ENCODE results near the gene TCHP.
"Not testable (repeated sequence)": the region's sequence is repeated elsewhere in the genome, so short reads cannot be mapped to it uniquely, and the experiment has no call there.

The TCHP gene

DNA sequence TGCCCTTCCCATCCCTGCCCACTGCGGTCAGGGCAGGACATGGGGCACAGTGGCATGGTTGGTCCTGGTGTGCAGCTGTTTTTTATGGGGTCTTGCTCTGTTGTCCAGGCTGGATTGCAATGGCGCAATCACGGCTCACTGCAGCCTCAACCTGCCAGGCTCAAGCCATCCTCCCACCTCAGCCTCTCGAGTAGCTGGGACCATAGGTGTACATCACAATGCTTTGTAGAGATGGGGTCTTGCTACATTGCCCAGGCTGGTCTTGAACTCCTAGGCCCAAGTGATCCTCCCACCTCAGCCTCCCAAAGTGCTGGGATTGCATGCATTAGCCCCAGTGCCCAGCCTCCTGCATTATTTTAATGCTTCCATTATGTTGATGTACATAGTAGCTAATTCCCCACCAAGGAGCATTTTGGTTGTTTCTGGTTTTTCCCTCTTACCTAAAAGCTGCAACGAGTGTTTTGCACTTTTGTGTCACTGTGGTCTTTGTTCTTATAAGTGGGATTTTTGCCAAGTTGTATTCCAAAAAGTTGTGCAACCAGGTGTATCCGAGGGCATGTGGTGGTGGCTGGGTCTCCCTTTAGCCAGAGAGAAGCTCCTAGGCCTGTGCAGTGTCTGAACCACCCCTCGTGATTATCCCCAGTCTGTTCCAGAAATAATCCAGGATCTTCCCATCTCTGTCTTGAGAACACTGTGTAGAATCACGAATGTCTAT is 10.3 kb downstream of the TCHP start:
- DNase-seq (ENCODE audit: low read depth, low spot score) = no peak

DNA sequence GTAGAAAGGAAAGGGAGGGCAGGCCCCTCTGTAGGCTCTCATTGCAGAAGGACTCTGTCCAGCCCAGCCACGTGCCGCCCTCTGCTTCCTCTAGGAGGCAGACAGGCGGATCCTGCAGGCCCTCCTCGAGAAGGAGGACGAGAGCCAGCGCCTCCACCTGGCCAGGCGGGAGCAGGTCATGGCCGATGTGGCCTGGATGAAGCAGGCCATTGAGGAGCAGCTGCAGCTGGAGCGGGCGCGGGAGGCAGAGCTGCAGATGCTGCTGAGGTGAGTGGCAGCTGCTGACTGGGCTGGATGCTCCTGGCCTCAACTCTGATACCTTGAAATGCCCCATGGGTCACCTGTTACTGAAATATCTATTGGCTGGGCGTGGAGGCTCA is 10.9 kb downstream of the TCHP start:
- no peak for DNase-seq (ENCODE audit: low read depth, low spot score)

- DNase-seq (ENCODE audit: low read depth, low spot score) = no peak
Observed at GRCh38 chr12:109912855-109913321, 12.8 kb downstream of the TCHP start.

DNA sequence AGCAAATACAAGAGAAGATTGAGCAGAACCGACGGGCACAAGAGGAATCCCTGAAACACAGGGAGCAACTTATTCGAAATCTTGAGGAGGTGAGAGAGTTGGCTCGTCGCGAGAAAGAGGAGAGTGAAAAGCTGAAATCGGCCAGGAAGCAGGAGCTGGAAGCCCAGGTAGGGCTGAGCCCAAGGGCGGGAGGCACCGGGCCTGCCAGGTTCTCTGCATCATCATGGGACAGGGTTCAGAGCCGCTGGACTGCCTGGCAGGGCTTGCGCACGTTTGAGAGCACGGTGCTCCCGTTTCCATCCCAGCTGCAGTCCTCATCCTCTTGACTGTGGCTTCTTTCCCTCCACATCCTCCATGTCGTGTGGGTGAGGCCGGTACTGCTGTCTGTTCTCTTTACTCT is 14.4 kb downstream of the TCHP start:
- DNase-seq (ENCODE audit: low read depth, low spot score) = no peak

DNA sequence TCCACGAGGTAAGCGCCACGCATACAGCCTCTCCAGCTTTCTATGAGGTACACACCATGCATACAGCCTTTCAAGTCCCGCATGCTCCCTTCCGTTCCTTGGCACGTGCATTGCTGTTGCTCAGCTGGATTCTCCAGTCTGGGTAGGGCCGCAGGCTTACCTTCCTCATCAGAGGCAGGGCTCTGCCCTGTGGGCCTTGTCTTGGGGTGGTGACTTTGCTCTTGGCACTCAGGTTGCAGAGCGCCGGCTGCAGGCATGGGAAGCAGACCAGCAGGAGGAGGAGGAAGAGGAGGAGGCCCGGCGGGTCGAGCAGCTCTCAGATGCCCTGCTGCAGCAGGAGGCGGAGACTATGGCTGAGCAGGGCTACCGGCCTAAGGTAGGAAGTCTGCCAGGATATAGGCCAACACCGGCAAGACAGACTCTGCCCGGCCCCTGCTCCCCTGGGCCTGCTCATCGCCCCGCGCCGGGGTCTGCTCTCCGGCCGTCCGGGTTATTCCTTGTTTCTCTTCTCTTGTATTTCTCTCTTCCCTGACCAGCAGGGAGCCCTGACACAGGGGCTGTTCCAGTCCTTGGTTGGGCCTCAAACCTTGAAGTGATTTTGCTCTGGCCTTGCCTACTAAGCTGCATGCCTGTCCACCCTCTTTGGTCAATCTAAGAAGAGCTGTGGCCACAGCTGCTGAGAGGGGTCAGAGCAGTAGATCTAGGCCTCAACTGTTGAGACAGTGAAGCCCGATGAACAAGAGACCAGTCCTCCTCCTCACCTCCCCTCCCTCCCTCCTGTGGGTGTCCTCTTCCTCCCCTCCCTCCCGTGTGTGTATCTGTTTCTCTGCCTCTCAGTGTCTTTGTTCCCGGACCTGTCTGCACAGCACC is 15.3 kb downstream of the TCHP start:
- DNase-seq (ENCODE audit: low read depth, low spot score) = no peak

DNA sequence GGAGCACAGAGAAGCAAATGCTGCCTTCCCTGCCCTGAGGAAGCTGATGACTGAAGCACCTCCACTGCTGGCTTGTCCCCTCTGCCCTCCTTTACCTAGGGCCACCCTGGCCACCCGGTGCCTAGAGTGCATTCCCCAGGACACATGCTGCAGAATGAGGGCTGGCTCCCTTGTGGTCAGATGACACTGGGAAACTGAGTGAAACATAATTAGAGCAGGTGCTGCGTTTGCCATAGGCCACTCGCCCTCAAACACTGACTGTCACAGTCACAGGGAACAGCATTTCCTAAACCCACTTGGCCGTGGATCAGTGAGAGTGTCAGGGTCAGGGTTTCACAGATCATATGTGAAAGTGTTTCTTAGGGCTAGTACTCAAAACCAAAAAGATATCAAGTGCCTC is 16.0 kb downstream of the TCHP start:
- DNase-seq (ENCODE audit: low read depth, low spot score) = no peak

GRCh38 chr12:109919456-109919855 is 19.4 kb downstream of the TCHP start:
- DNase-seq (ENCODE audit: low read depth, low spot score) = no peak

DNA sequence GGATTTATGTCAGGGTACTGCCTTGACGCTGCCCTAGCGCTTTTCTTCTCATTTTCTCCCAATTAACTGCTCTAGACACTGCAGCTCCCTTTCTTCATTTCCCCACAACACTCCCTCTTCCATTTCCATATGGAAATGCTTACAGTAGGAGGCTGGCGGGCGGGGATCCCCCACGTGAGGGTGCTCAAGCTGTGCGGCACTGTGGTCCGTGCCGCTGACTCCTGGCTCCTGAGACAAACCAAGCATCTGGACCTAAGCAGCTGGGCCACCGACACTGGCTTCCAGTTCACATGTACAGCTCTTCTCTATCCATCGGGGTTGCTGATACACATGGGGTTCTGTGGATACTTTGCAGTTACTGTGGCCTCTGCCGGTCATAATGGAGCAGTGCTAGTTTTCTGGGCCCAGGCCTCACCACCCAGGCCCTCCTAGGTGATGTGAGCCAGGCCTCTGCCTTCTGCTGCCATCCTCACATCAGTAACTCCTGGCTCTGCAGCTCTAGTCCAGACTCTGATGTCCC is 20.2 kb downstream of the TCHP start:
- no peak for DNase-seq (ENCODE audit: low read depth, low spot score)

GRCh38 chr12:109921982-109922381 is 21.9 kb downstream of the TCHP start:
- DNase-seq (ENCODE audit: low read depth, low spot score) = no peak

DNA sequence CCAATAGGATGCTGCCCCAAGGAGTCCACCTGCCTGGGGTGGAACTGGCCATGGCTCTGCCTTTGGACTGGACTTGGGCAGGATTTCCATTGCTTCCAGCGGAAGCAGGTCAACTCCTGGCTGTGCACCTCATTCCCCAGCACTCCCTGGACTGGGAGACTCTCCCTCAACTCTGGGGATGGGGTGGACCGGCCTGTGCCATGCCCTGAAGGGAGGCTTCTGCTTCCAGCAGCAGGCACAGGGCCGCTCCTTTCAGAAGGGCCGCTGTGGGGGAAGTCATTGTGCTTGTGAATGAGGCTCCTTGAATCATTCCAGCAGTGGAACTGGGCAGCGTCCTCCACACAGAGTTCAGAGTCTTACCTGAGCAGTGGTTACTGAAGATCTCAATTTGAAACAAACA is 23.0 kb downstream of the TCHP start:
- DNase-seq (ENCODE audit: low read depth, low spot score) = no peak

DNA sequence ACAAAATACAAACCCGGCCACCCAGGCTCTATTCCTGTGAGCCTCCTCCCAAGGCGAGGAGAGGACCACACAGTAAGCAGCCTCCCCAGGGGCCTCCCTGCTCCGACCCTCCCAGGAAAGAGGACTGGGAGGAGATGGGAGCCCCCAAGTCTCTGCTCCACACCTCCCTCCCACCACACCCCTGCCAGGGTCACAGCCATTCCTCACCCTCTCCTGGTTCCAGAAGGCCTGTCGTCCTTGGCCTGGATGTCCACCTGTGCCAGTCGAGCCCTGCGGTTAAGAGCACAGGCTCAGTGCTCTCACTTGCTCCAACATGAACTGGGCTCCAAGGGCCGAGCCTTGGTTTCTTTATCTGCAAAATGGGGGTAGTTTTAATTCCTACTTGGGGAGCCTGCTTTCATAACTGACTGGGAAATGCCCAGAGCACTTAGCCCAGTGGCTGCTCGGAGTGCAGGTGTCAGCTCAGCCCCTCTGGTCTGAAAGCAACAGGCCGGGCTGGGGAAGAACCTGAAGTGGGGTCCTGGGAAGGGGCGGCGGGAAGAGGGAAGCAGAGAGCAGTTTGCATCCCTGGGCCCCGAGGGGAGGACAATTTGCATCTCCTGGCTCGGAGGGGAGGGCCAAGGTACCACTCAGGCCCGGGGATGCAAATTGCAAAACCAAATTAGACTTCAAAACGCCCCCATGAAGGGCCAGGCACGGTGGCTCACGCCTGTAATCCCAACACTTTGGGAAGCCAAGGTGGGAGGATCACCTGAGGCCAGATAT is 23.6 kb downstream of the TCHP start:
- no peak for DNase-seq (ENCODE audit: low read depth, low spot score)

DNA sequence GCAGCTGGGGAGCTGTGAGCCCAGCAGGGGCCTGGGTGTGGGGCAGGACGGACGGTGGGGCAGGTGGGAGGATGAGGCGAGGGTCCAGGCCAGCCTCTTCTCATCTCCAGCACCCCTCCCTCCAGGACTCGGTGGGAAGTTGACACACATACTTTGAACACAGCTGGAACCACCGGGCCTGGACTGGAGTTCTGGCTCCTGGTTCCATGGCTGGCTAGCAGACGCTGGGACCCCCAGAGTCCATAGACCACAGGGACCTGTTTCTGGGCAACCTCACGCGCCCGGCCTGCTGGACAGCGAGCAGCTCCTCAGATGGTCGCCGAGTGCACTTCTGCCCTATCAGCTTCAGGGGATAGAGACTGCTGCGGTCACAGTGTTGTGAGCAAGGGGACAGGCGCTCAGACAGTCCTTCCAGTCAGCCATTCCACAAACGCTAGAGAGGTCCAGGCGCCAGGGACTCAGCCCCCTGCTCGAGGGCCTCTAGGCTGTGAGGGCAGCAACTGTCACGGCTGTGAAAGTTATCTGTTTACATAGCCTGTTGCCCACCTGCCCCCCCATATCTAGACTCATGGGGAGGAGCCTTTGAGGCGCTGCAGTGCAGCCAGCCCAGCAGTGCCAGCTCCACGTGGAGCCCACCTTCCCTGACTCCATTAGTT is 25.2 kb downstream of the TCHP start:
- no peak for DNase-seq (ENCODE audit: low read depth, low spot score)

DNA sequence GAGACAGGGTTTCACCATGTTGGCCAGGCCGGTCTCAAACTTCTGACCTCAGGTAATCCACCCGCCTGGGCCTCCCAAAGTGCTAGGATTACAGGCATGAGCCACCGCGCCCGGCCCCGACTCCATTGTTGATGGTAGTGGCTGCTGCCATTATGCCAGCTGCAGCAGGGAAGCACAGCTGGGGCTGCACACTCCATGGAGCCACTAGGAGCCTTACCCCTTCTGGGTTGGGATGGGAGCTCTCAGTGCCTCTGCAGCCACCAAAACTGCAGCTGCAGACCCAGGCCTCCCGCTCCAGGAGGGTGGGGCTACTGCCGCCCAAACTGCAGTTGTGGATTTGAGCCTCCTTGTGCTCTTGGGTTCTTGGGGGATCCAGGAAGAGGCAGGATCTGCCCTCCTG is 25.9 kb downstream of the TCHP start:
- no peak for DNase-seq (ENCODE audit: low read depth, low spot score)

DNA sequence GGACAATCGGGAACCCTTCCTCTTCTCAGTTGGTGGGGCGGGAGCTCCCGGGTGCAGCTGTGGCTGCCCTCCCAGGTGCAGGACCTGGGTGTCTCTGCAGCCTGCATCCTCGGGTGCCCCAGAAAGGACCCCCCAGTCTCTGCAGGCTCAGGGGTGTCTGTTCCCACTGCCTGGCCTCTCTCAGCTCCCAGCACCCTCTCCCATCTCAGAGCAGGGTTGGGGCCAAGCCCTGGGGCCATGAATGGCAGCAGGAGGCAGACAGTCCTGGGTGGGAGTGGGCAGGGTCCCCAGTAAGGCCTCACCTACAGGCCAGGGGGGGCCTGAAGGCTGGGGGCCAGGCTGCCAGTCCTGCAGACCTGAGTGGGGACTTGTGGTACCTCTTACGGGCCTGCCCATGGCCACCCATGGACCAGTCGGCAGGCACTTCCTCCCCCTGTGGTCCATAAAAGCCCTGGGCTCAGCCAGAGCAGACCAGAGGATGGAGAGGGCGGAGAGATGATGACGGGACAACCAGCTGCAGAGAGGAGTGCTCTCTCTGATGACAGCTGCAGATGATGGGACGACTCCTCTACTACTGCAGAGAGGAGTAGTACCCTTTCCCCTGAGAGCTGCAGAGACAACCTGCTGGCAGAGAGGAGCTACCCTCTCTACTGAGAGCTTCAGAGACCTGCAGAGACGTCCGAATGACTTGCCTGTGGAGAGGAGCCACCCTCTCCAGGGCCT is 26.6 kb downstream of the TCHP start:
- no peak for DNase-seq (ENCODE audit: low read depth, low spot score)

DNA sequence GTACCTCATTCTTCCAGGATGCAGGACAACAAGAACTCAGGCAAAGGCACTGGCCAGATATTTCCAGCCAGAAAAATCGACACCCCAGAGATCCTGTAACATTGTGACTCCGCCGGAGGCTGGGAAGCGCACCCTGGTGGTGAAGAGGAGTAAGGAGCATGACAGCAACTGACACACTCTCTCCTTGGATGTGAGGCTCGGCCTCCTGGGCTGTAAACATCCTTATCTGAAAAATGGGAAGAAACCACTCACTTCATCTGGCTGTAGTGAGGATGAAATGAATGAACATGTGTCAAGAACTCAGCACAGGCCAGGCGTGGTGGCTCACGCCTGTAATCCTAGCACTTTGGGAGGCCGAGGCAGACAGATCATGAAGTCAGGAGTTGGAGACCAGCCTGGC is 27.5 kb downstream of the TCHP start:
- no peak for DNase-seq (ENCODE audit: low read depth, low spot score)

- DNase-seq (ENCODE audit: low read depth, low spot score) = no peak
Observed at GRCh38 chr12:109928058-109928656, 28.1 kb downstream of the TCHP start.

DNA sequence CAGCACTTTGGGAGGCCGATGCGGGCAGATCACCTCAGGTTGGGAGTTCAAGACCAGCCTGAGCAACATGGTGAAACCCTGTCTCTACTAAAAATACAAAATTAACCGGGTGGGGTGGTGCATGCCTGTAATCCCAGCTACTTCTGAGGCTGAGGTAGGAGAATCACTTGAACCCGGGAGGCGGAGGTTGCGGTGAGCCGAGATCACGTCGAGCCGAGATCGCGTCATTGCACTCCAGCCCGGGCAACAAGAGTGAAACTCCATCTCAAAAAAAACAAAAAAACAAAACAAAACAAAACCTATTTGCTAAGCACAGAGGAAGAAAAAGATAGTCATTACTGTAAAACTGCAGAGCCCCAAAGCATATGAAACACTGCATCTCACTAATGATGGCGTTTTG is 29.3 kb downstream of the TCHP start:
- not testable (repeated sequence) for DNase-seq (ENCODE audit: low read depth, low spot score)

- no peak for DNase-seq (ENCODE audit: low read depth, low spot score)
Observed at GRCh38 chr12:109930028-109930800, 30.1 kb downstream of the TCHP start.

- no peak for DNase-seq (ENCODE audit: low read depth, low spot score)
Observed at GRCh38 chr12:109931143-109931542, 31.1 kb downstream of the TCHP start.

Measured in brain pericyte (primary cell).